Right lobe of liver (tissue), 4 donors: Measurements from ENCODE around the gene ZCCHC14.

Experiments used
- CTCF ChIP-seq, 4 donors: fragments of 200-600 bp in 3 of 4; fragments of 450-650 bp in 1 of 4; IDR thresholded peaks; one replicate each; pipeline versions ENCODE4 v1.5.1 to v1.8.0; 2016 to 2022; ENCODE audit warnings: antibody characterized with exemption in 4 of 4, mild to moderate bottlenecking in 2 of 4
- POLR2A ChIP-seq: fragments of 450-650 bp; IDR thresholded peaks from one replicate; pipeline ENCODE4 v1.6.1; 2017; ENCODE audit warnings: antibody characterized with exemption, mild to moderate bottlenecking
- donor health status: DM: no; HTN: no; CAD: no.
- donor health status: DM: no; HTN: no; CAD: no.
- donor health status: DM: no; HTN: yes; CAD: no.

- TF ChIP-seq CTCF (IDR thresholded peaks at IDR 0.05), result no peak
- TF ChIP-seq POLR2A, result no peak
These were observed 14.7 kb upstream of the ZCCHC14 start for GRCh38 chr16:87507351-87508069.
